Osteocyte (in vitro differentiated cells): ENCODE results near the gene MTERF4. TPM values are rescaled to one million over a fixed set of nuclear protein-coding genes. Genes with fewer than 3 reads are reported as not detected.

ENCODE experiments used
- DNase-seq: peaks from one replicate; pipeline ENCODE4 v3.0.0; 2021; ENCODE audit warnings: mixed read lengths; ENCODE audit not compliant: unreplicated experiment; ENCODE audit errors: extremely low spot score
- H3K27ac Mint-ChIP-seq: one replicate; pipeline ENCODE4 v1.8.0; 2021; ENCODE audit warnings: mild to moderate bottlenecking, mixed read lengths; ENCODE audit not compliant: unreplicated experiment
- H3K27me3 Mint-ChIP-seq: one replicate; pipeline ENCODE4 v1.8.0; 2021; ENCODE audit warnings: mixed read lengths; ENCODE audit not compliant: unreplicated experiment
- H3K36me3 Mint-ChIP-seq: one replicate; pipeline ENCODE4 v1.8.0; 2021; ENCODE audit warnings: mixed read lengths; ENCODE audit not compliant: unreplicated experiment
- H3K4me1 Mint-ChIP-seq: one replicate; pipeline ENCODE4 v1.8.0; 2021; ENCODE audit warnings: mixed read lengths; ENCODE audit not compliant: unreplicated experiment
- H3K4me3 Mint-ChIP-seq: one replicate; pipeline ENCODE4 v1.8.0; 2021; ENCODE audit warnings: mild to moderate bottlenecking, moderate library complexity, mixed read lengths; ENCODE audit not compliant: unreplicated experiment
- H3K9me3 Mint-ChIP-seq: one replicate; pipeline ENCODE4 v1.8.0; 2021; ENCODE audit warnings: mixed read lengths; ENCODE audit not compliant: unreplicated experiment
- CTCF ChIP-seq: fragments of 200-600 bp; sonication (generic); IDR thresholded peaks from 2 replicates; pipeline ENCODE4 v1.5.0; 2021; ENCODE audit warnings: antibody characterized with exemption, mild to moderate bottlenecking, moderate library complexity
- total RNA-seq: library from RNA; stranded (reverse); gene quantifications from 2 replicates; pipeline ENCODE4 v1.2.1, GENCODE V29; 2021

Gene MTERF4
- total RNA-seq, 1 donor from 2014 or later, result 36.8 TPM

- Mint-ChIP-seq H3K27ac (no peak overlapping the region), H3K4me3 (no peak overlapping the region), H3K4me1 (no peaks in the 10 kb centered on the region), H3K9me3 (peaks cover 7% of the 10 kb centered on the region), H3K36me3 (peaks cover under 1% of the 10 kb centered on the region), H3K27me3 (peaks cover 21% of the 10 kb centered on the region)
- TF ChIP-seq CTCF, result no peak
- DNase-seq, result peak; percentile 84
Observed at GRCh38 chr2:241048149-241048948, 53.7 kb downstream of the MTERF4 start.

GRCh38 chr2:241047253-241048010 is 54.7 kb downstream of the MTERF4 start:
- Mint-ChIP-seq H3K36me3 (peaks cover 2% of the 10 kb centered on the region), H3K4me3 (no peak overlapping the region), H3K4me1 (no peaks in the 10 kb centered on the region), H3K9me3 (peaks cover 7% of the 10 kb centered on the region), H3K27me3 (peaks cover 30% of the 10 kb centered on the region), H3K27ac (no peak overlapping the region)
- peak; percentile 40 for DNase-seq
- TF ChIP-seq CTCF, result no peak

Other genes with a start within 250 kb of the MTERF4 start
- gene AGXT, start 233.5 kb downstream of the MTERF4 start, total RNA-seq, result not detected in 2 replicates
- gene MAB21L4, start 206.1 kb downstream of the MTERF4 start, total RNA-seq, result not detected in 2 replicates
- gene CROCC2, start 196.0 kb downstream of the MTERF4 start, total RNA-seq, result not detected in 2 replicates
- gene SNED1, start 103.7 kb downstream of the MTERF4 start, total RNA-seq, result 17.6 and 19.4 TPM in 2 replicates
- gene PASK, start 47.2 kb upstream of the MTERF4 start, total RNA-seq, result 10.2 and 10.5 TPM in 2 replicates
- gene PPP1R7, start 48.2 kb upstream of the MTERF4 start, total RNA-seq, result 51.0 and 55.5 TPM in 2 replicates
- gene ANO7, start 86.4 kb upstream of the MTERF4 start, total RNA-seq, result 1.3 TPM in 2 replicates
- gene HDLBP, start 213.4 kb upstream of the MTERF4 start, total RNA-seq, result 839 and 856 TPM in 2 replicates
- gene SEPTIN2, start 213.6 kb upstream of the MTERF4 start, total RNA-seq, result 547 and 557 TPM in 2 replicates